Left cardiac atrium (tissue), 4 donors: Measurements from ENCODE around the gene CSRP2. TPM values are rescaled to one million over a fixed set of nuclear protein-coding genes. Genes with fewer than 3 reads are reported as not detected.

Experiments
- ATAC-seq, 2 donors: fragments of 200-7000 bp; cut with Tn5 transposase; one replicate each; pipeline ENCODE4 v1.9.1; 2020; ENCODE audit warnings: mild to moderate bottlenecking in 2 of 2, moderate library complexity in 2 of 2
- DNase-seq: peaks from one replicate; pipeline ENCODE4 v3.0.0-alpha.2; 2020
- intact Hi-C, 2 donors: fragments of 100-400 bp; cut with DNase I; formaldehyde crosslinking; loops; one replicate each; pipeline versions ENCODE4 v1.14.1 to v1.15.1; 2022 to 2023
- total RNA-seq, 2 donors: library from RNA; stranded (reverse); fragmentation: NEBNext Ultra II Directional; extraction: Animal tissue kit (Norgen Biotek cat#: 25700); gene quantifications; one replicate each; pipeline ENCODE4 v1.2.1, GENCODE V29; 2021
- donor health status: DM: no; HTN: yes; CAD: no.
- donor health status: DM: no; HTN: yes; CAD: no; lungs with severe emphysema.
- donor health status: DM: yes; HTN: yes; CAD: no.
- donor health status: Dilated cardiomyopathy.

The CSRP2 gene
- total RNA-seq, 2 donors from 2014 or later: 11.6 to 20.5 TPM

DNA sequence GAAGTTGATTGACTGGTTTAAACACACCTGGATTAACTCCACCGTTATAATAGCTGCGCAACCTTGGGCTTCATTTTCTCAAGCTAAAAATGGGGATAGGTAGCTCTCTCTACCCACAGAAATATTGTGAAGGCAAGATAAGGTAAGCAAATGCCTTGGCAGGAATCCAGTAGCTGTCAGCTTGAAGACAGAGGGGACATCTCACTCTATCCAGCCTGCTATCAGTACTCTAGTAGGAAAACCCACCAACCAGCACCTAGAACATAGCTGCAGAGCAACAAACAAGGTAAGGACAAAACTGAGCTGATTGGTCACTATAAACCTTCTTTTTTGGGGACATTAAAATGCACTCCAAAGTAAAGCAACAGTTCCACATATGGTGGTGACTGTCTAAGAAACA is 7.7 kb downstream of the CSRP2 start:
- DNase-seq: no peak
- intact Hi-C loops: no loop called here
- ATAC-seq: no peak

GRCh38 chr12:76866726-76867125 is 12.1 kb downstream of the CSRP2 start:
- intact Hi-C loops: no loop called here
- no peak for DNase-seq
- no peak for ATAC-seq

DNA sequence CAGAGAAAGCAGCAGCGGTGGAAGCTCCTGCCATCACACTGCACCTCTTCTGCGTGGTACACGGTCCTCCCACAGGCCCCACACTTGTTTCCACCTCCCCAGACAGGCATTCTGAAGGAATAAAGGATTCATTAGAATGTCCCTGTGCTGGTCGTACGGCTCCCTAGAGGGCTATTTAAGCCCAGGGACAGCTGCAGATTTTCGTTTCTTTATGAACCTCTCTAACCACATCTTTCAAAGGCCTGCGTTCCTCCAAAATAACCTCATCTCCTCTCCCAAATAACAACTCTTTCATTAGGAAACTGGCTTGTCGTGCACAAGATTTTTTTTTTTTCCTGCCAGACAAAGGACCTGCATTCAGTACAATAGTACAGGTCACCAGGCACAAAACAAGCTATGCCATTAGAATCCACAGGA is 12.7 kb downstream of the CSRP2 start:
- intact Hi-C loops: no loop called here
- DNase-seq (no peak), ATAC-seq (no peak)

- no peak for ATAC-seq
- intact Hi-C loops: no loop called here
- no peak for DNase-seq
Measured at GRCh38 chr12:76864791-76865400, 13.9 kb downstream of the CSRP2 start.

- DNase-seq (no peak), ATAC-seq (peak in 1 of 2 donors; percentile 22)
- intact Hi-C loops: no loop called here
Measured at GRCh38 chr12:76863837-76864236, 15.0 kb downstream of the CSRP2 start.

DNA sequence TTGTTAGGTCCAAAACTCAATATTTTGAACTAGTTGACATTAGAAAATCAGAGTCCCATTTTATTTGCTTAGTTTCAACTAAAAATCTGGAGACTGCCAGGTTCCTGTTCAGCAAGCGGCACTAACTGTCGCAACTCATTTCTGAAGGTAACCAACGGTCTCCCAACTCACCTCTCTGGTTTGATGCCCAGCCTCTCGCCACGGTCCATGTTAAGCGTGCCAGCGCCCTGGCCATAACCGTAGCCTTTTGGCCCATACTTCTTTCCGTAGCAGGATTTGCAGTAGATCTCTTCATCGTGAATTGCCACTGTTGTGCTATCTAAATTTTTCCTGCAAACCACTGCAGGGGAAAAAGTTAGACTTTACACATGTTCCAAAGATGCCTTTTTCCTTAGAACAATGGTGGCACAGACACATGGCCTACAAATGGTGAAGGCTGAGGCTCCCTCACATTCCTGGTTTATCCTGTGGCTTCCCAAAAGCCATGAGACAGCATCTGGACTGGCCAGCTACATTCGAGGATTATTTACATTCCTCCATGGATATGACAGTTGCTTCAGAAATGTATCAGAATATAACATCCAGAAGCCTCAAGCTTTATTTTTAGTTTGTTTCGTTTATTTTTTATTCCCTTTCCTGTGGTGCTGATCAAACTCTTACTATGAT is 15.7 kb downstream of the CSRP2 start:
- no peak for DNase-seq
- no peak for ATAC-seq
- intact Hi-C loops: no loop called here

GRCh38 chr12:76860256-76860655 is 18.6 kb downstream of the CSRP2 start:
- intact Hi-C loops: no loop called here
- DNase-seq (no peak), ATAC-seq (no peak)

GRCh38 chr12:76859611-76860010 is 19.2 kb downstream of the CSRP2 start:
- DNase-seq (no peak), ATAC-seq (no peak)
- intact Hi-C loops: no loop called here

- intact Hi-C loops: no loop called here
- DNase-seq (no peak), ATAC-seq (no peak)
Measured at GRCh38 chr12:76856018-76856644, 22.7 kb downstream of the CSRP2 start.

DNA sequence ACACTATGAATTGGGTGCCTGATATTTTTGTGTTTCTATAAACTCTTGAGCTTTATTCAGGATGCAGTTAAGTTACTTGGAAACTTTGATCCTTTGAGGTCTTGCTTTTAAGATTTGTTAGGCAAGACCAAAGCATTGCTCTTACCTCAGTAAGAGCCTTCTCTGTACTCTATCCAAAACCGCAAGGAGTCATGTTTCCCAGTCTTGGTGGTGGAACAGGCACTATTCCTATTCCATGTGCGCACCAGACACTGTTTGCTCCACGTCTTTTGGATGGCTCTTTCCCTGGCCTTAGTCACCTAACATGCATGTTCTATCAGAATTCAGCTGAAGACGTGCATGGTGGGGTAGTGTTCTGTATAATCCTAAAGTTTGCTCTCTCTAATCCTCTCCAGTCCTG is 23.5 kb downstream of the CSRP2 start:
- no peak for ATAC-seq
- intact Hi-C loops: no loop called here

GRCh38 chr12:76852106-76852505 is 26.7 kb downstream of the CSRP2 start:
- intact Hi-C loops: no loop called here
- no peak for DNase-seq
- ATAC-seq: no peak

More for the DNA sequence above, 23.5 kb downstream of the CSRP2 start:
- DNase-seq: no peak

DNA sequence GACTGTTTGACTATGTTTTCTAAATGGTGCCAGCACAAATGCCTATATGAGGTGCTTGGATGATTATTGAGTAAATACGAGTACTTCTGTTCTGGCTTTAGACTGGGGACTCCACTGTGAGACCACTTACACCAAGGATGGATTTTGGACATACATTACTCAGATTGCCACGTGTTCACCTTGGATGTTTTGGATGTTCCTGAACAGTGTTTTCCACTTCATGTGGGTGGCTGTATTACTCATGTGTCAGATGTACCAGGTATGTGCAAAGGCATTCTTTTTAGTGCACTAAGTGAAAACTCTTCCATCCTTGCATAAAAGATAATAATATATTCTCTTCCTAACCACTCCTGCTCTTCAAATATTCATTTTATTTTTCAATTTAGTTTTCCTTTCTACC is 30.7 kb downstream of the CSRP2 start:
- intact Hi-C loops: no loop called here
- no peak for ATAC-seq

DNA sequence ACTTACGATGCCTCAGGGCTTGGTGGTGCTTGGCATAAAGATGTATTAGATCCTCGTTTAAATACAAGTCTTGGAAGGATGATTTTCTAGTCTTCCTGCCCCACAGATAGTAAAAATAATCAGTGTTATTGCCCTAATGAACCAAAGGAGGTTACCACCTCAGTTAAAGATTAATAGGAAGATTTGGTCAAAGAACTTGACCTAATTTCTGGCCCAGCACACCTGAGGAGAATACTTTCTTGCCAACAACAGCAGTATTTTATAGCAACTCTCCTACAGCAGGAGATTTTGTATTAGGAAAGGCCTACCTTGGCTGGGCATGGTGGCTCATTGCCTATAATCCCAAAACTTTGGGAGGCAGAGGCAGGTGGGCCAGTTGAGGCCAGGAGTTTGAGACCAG is 31.6 kb downstream of the CSRP2 start:
- intact Hi-C loops: no loop called here
- no peak for ATAC-seq

More for the DNA sequence above, 30.7 kb downstream of the CSRP2 start:
- no peak for DNase-seq

GRCh38 chr12:76836633-76837032 is 42.2 kb downstream of the CSRP2 start:
- DNase-seq (no peak), ATAC-seq (no peak)
- intact Hi-C loops: no loop called here

More for the DNA sequence above, 31.6 kb downstream of the CSRP2 start:
- no peak for DNase-seq

- intact Hi-C loops: no loop called here
Measured at GRCh38 chr12:76830436-76830835, 48.4 kb downstream of the CSRP2 start.

GRCh38 chr12:76820888-76821482 is 57.8 kb downstream of the CSRP2 start:
- intact Hi-C loops: no loop called here
- DNase-seq (no peak), ATAC-seq (peak in 1 of 2 donors; percentile 37)

More at GRCh38 chr12:76830436-76830835, 48.4 kb downstream of the CSRP2 start:
- ATAC-seq: no peak
- no peak for DNase-seq

DNA sequence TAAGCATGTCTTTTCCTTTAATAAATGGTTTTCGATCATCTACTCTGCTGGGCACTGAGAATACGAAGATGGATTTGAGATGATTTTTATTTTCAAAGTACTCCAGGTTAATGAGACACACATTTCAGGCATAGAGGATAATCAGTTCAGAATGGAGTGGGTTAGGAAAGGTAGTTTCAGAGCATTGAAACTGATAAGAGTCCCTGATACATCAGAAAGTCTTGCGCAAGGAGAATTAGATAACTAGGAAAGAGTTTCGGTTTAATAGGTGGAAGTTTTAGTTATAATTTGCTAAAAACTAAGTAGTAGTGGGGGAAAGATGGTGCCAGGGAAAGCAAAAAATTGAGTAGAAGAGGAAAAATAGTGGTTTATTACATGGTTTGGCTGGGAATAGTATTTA is 64.8 kb downstream of the CSRP2 start:
- DNase-seq (no peak), ATAC-seq (no peak)
- intact Hi-C loops: no loop called here

DNA sequence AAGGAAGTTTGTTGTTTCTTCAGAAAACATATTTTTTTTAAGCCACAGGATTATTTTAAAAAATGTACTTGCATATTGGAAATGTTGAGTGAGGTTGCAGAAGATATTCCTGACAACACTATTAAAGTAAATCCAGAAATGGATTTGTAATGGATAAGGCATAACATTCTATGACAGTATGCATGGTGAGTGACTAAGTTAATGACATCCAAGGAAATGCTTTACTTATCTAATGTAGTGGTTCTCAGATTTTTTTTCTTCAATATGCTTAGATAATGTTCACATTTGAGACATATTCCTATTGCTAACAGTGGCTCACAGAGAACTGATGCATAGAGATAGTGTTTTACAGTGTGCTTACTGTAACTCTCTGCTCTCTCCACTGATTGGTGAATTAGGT is 65.6 kb downstream of the CSRP2 start:
- DNase-seq (no peak), ATAC-seq (no peak)
- intact Hi-C loops: no loop called here

DNA sequence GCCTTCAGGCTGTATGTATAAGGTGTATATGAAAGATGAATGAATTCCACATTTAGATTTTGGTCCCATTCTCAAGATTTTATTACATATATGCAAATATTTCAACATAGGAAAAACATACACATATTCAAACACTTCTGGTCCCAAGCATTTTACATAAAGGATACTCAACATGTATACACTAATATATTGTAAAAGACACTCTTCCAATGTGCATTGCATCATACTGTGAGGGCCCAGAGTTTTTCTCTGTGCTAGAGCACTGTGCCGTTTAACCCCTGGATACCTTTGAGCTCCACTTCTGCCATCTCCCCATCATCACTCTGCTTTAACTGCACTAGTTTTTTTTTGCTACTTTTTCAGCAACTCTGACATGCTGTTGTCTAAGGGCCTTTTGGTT is 66.8 kb downstream of the CSRP2 start:
- ATAC-seq (no peak), DNase-seq (no peak)
- intact Hi-C loops: no loop called here

GRCh38 chr12:76810671-76811419 is 68.0 kb downstream of the CSRP2 start:
- intact Hi-C loops: no loop called here
- ATAC-seq: peak in 1 of 2 donors; percentile 41
- no peak for DNase-seq
